Measurements from ENCODE around the gene HDAC4. TPM values are rescaled to one million over a fixed set of nuclear protein-coding genes. Genes with fewer than 3 reads are reported as not detected.

The HDAC4 gene
- total RNA-seq, 1 experiment from 2014 or later, result 61.5 TPM

DNA sequence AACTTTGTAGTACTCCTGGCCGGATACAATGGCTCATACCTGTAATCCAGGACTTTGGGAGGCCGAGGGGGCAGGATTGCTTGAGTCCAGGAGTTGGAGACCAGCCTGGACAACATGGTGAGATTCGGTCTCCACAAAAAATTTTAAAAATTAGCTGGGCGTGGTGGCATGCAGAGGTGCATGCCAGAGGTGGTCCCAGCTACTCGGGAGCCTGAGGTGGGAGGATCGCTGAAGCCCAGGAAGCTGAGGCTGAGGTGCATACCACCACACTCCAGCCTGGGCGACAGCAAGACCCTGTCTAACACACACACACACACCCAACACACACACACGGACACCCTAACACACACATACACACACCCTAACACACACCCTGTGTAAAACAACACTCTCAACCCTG, 55.6 kb downstream of the HDAC4 start:
- 0 out of 2 replicates have a peak, but pooled peaks cover 16% of the 10 kb centered on the region for H3K79me2 ChIP-seq (ENCODE audit: low read depth)
- H4K20me1 ChIP-seq (ENCODE audit: insufficient read depth), result no peaks in the 10 kb centered on the region
- H2AFZ ChIP-seq, result no peak overlapping the region
- no peak overlapping the region for H3K4me3 ChIP-seq
- peaks cover 13% of the 10 kb centered on the region; the same call in 1 of the 2 replicates for H3F3A ChIP-seq (ENCODE audit: insufficient read depth, low read depth)
- no peak for TF ChIP-seq EZH2 (IDR thresholded peaks at IDR 0.05; ENCODE audit: low read depth)
- TF ChIP-seq, protein P1, sequence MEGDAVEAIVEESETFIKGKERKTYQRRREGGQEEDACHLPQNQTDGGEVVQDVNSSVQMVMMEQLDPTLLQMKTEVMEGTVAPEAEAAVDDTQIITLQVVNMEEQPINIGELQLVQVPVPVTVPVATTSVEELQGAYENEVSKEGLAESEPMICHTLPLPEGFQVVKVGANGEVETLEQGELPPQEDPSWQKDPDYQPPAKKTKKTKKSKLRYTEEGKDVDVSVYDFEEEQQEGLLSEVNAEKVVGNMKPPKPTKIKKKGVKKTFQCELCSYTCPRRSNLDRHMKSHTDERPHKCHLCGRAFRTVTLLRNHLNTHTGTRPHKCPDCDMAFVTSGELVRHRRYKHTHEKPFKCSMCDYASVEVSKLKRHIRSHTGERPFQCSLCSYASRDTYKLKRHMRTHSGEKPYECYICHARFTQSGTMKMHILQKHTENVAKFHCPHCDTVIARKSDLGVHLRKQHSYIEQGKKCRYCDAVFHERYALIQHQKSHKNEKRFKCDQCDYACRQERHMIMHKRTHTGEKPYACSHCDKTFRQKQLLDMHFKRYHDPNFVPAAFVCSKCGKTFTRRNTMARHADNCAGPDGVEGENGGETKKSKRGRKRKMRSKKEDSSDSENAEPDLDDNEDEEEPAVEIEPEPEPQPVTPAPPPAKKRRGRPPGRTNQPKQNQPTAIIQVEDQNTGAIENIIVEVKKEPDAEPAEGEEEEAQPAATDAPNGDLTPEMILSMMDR (conservative IDR thresholded peaks at IDR 0.05), result no peak
- H3K27me3 ChIP-seq (ENCODE audit: insufficient read depth, low read depth), result no peaks in the 10 kb centered on the region
- no peak for DNase-seq
- no peak overlapping the region for H3K27ac ChIP-seq
- intact Hi-C loops (cut with micrococcal nuclease; ENCODE audit: unreplicated experiment), result no loop called here
- no peaks in the 10 kb centered on the region for H3K36me3 ChIP-seq (ENCODE audit: low read depth)
- BruUV-seq (replicated peaks), result no TSS peak
- ChIA-PET CTCF (no interaction called here), POLR2A (ENCODE audit: unreplicated experiment) (no interaction called here)
- no peak overlapping the region for H3K4me2 ChIP-seq
- no peaks in the 10 kb centered on the region for H3K4me1 ChIP-seq (replicated peaks; ENCODE audit: insufficient read depth)
- H3K9me2 ChIP-seq (ENCODE audit: insufficient read depth), result no peaks in the 10 kb centered on the region
- H3K9me3 ChIP-seq (ENCODE audit: insufficient read depth, low read depth), result peaks cover 3% of the 10 kb centered on the region; the same call in 1 of the 2 replicates

DNA sequence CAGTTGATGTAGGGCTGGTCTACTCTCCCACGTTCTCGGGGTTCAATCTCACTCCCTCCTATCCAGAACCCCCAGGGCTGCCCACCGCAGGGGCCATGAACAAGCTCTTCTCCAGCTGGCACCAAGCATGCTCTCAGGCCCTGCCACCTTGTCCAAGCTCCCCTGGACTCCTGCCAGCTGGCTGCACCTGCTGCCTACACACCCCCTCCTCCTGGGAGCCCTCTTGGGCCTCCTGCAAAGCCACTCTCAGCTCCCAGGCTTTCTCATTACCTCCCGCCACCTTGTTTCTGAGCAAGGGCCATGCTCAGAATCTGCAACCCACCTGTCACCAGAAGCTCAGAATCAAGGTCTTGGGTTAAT, 56.0 kb downstream of the HDAC4 start:
- H3K4me3 ChIP-seq, result no peak overlapping the region
- 0 out of 2 replicates have a peak, but pooled peaks cover 16% of the 10 kb centered on the region for H3K79me2 ChIP-seq (ENCODE audit: low read depth)
- ChIA-PET POLR2A (ENCODE audit: unreplicated experiment) (no interaction called here), CTCF (no interaction called here)
- H3K9me3 ChIP-seq (ENCODE audit: insufficient read depth, low read depth), result peaks cover 3% of the 10 kb centered on the region; the same call in 1 of the 2 replicates
- intact Hi-C loops (cut with micrococcal nuclease; ENCODE audit: unreplicated experiment), result no loop called here
- H3K36me3 ChIP-seq (ENCODE audit: low read depth), result no peaks in the 10 kb centered on the region
- TF ChIP-seq EZH2 (IDR thresholded peaks at IDR 0.05; ENCODE audit: low read depth), result no peak
- TF ChIP-seq, protein P1 (conservative IDR thresholded peaks at IDR 0.05), result no peak
- H4K20me1 ChIP-seq (ENCODE audit: insufficient read depth), result no peaks in the 10 kb centered on the region
- H3K4me2 ChIP-seq, result no peak overlapping the region
- peaks cover 13% of the 10 kb centered on the region; the same call in 1 of the 2 replicates for H3F3A ChIP-seq (ENCODE audit: insufficient read depth, low read depth)
- no peaks in the 10 kb centered on the region for H3K27me3 ChIP-seq (ENCODE audit: insufficient read depth, low read depth)
- no TSS peak for BruUV-seq (replicated peaks)
- no peak for DNase-seq
- H3K9me2 ChIP-seq (ENCODE audit: insufficient read depth), result no peaks in the 10 kb centered on the region
- H3K4me1 ChIP-seq (replicated peaks; ENCODE audit: insufficient read depth), result no peaks in the 10 kb centered on the region
- H3K27ac ChIP-seq, result no peak overlapping the region
- H2AFZ ChIP-seq, result no peak overlapping the region

DNA sequence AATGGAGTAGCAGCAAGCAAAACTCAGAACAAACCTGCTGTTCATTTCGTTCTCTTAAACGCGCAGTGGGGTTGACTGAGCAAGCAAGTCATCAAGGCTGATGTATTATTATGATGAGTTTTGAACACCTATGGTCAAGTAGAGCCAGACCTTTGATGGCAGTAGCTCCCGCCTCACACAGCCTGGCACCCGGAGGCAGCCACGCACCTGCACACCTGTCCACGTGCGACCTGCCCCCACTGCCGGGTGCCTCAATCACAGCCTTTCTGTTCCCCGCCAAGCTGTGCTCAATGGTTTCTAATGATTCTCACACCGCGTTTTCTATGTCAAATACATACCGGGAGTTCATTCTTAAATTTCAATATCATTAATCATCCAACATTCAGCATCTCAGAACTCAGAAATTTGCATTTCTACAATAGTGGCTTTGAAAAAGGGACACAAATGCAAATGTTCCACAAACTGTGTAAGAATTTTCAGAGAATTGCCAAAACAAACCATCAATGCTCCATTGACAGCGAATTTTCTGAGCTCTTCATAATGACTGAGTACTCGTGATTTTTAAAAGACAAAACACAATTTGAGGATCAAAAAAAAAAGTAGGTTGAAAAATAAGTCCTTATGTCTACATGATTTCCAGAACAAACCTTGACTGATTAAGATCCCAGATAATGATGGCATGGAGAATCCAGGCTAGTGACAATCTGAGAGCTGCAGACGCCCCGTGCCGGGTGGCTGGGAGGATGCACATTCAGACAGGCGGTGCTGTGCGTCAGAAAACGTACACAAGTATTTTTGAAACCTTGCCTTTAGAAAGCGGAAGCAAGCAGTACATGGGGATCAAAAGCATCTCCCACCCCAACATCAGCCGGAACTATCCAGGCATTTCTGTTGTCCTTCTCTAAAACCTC, 56.6 kb downstream of the HDAC4 start:
- POLR2A ChIA-PET (ENCODE audit: unreplicated experiment), result no interaction called here
- H3K4me3 ChIP-seq, result no peak overlapping the region
- H3K4me1 ChIP-seq (replicated peaks; ENCODE audit: insufficient read depth), result no peaks in the 10 kb centered on the region
- no peak for TF ChIP-seq EZH2 (IDR thresholded peaks at IDR 0.05; ENCODE audit: low read depth)
- TF ChIP-seq, protein P1 (conservative IDR thresholded peaks at IDR 0.05), result no peak
- BruUV-seq (replicated peaks), result no TSS peak
- no peak for DNase-seq
- H3F3A ChIP-seq (ENCODE audit: insufficient read depth, low read depth), result peaks cover 13% of the 10 kb centered on the region; the same call in 1 of the 2 replicates
- no peaks in the 10 kb centered on the region for H3K36me3 ChIP-seq (ENCODE audit: low read depth)
- H4K20me1 ChIP-seq (ENCODE audit: insufficient read depth), result no peaks in the 10 kb centered on the region
- no peak overlapping the region for H3K4me2 ChIP-seq
- H2AFZ ChIP-seq, result no peak overlapping the region
- intact Hi-C loops (cut with micrococcal nuclease; ENCODE audit: unreplicated experiment), result no loop called here
- H3K9me2 ChIP-seq (ENCODE audit: insufficient read depth), result no peaks in the 10 kb centered on the region
- peaks cover 3% of the 10 kb centered on the region; the same call in 1 of the 2 replicates for H3K9me3 ChIP-seq (ENCODE audit: insufficient read depth, low read depth)
- 0 out of 2 replicates have a peak, but pooled peaks cover 16% of the 10 kb centered on the region for H3K79me2 ChIP-seq (ENCODE audit: low read depth)
- H3K27me3 ChIP-seq (ENCODE audit: insufficient read depth, low read depth), result no peaks in the 10 kb centered on the region
- CTCF ChIA-PET, result interaction anchor here (0.5 kb wide), 1 partner anchor 75 kb away, joined by 9 read pairs; no protein-coding TSS in a partner anchor
- no peak overlapping the region for H3K27ac ChIP-seq
